Panc1 (cell line): ENCODE measurements around the gene USP49. TPM values are rescaled to one million over a fixed set of nuclear protein-coding genes. Genes with fewer than 3 reads are reported as not detected.

Experiments used
- ATAC-seq: fragments of 200-7000 bp; cut with Tn5 transposase; 2 replicates; pipeline ENCODE4 v1.9.1; 2020; ENCODE audit warnings: mild to moderate bottlenecking, moderate library complexity
- BruUV-seq: library from RNA; stranded (reverse); fragments of 400-500 nt; replicated peaks from 2 replicates; lab custom pipeline; 2021; lab: Mats Ljungman, UMichigan
- CTCF ChIA-PET: fragments of 300-600 bp; sonication (Branson Sonifier 250); formaldehyde crosslinking; loops from one replicate; lab custom pipeline; 2022; ENCODE audit warnings: antibody characterized with exemption; lab: Charles Lee
- POLR2A ChIA-PET: fragments of 300-600 bp; sonication (Branson Sonifier 250); formaldehyde crosslinking; loops from one replicate; lab custom pipeline; 2022; ENCODE audit warnings: antibody characterized with exemption; lab: Charles Lee
- DNase-seq: peaks from one replicate; pipeline ENCODE4 v3.0.0-alpha.2; 2010; ENCODE audit warnings: low read depth, low spot score
- H3K27ac ChIP-seq: 2 replicates; pipeline ENCODE4 v1.5.1; 2011; ENCODE audit warnings: mild to moderate bottlenecking, low read length, inconsistent platforms
- H3K27me3 ChIP-seq: fragments of 200-500 bp; sonication (Bioruptor generic); 2 replicates; pipeline ENCODE4 v1.6.0; 2014; ENCODE audit warnings: low read length, inconsistent platforms; ENCODE audit not compliant: control insufficient read depth, insufficient read depth
- H3K36me3 ChIP-seq: fragments of 200-500 bp; sonication (Bioruptor generic); 2 replicates; pipeline ENCODE4 v1.5.1; 2014; ENCODE audit warnings: inconsistent platforms, mild to moderate bottlenecking, low read length, moderate library complexity; ENCODE audit not compliant: control insufficient read depth, insufficient read depth
- H3K4me1 ChIP-seq: 2 replicates; pipeline ENCODE4 v1.5.1; 2011; ENCODE audit warnings: inconsistent platforms, mild to moderate bottlenecking, low read length, moderate library complexity; ENCODE audit not compliant: control insufficient read depth, insufficient read depth
- H3K4me3 ChIP-seq, 2 experiments: 2 replicates each; pipeline ENCODE4 v1.5.1; 2011 to 2012; ENCODE audit warnings: low read depth in 2 of 2, low read length in 2 of 2, mild to moderate bottlenecking in 2 of 2, inconsistent platforms in 1 of 2, moderate library complexity in 1 of 2
- H3K9me3 ChIP-seq: fragments of 200-500 bp; sonication (Bioruptor generic); 2 replicates; pipeline ENCODE4 v1.5.1; 2014; ENCODE audit warnings: low read depth, mild to moderate bottlenecking, inconsistent platforms, low read length, moderate library complexity; ENCODE audit not compliant: control insufficient read depth, insufficient read depth
- POLR2AphosphoS5 ChIP-seq: IDR thresholded peaks from 2 replicates; pipeline ENCODE4 v1.6.1; 2012; ENCODE audit warnings: mild to moderate bottlenecking, low read depth, low read length, moderate library complexity
- SIN3A ChIP-seq: IDR thresholded peaks from 2 replicates; pipeline ENCODE4 v1.6.1; 2012; ENCODE audit warnings: low read depth, mild to moderate bottlenecking, low read length, moderate library complexity, borderline replicate concordance; ENCODE audit not compliant: insufficient read depth
- TCF7L2 ChIP-seq: IDR thresholded peaks from 2 replicates; pipeline ENCODE4 v1.6.1; 2011; ENCODE audit warnings: mild to moderate bottlenecking, low read depth, low read length, inconsistent platforms
- in situ Hi-C: cut with HindIII; loops from 2 replicates; pipeline ENCODE4 v1.10.0; 2016; ENCODE audit warnings: low sequenced_read_pairs, low pct_unique_long_range_greater_than_20kb
- intact Hi-C: fragments of 100-400 bp; cut with micrococcal nuclease; formaldehyde crosslinking; loops from one replicate; pipeline ENCODE4 v1.10.0; 2022; ENCODE audit not compliant: unreplicated experiment
- total RNA-seq: library from RNA; stranded (reverse); gene quantifications from one replicate; pipeline ENCODE4 v1.2.1, GENCODE V29; 2021; ENCODE audit not compliant: unreplicated experiment
- TF ChIP-seq, protein P1 (sequence below): fragments of 450-650 bp; IDR thresholded peaks from 2 replicates; pipeline ENCODE4 v1.5.1; 2017; ENCODE audit warnings: mild to moderate bottlenecking
- TF ChIP-seq, protein P2 (sequence below), 2 experiments: IDR thresholded peaks; 2 replicates each; pipeline ENCODE4 v1.6.1; 2011 to 2012; ENCODE audit warnings: low read depth in 2 of 2, control low read depth in 1 of 2, low read length in 1 of 2, mild to moderate bottlenecking in 1 of 2, moderate library complexity in 1 of 2; ENCODE audit not compliant: insufficient read depth in 1 of 2

Gene USP49
- total RNA-seq, 1 experiment from 2014 or later = 5.4 TPM

DNA sequence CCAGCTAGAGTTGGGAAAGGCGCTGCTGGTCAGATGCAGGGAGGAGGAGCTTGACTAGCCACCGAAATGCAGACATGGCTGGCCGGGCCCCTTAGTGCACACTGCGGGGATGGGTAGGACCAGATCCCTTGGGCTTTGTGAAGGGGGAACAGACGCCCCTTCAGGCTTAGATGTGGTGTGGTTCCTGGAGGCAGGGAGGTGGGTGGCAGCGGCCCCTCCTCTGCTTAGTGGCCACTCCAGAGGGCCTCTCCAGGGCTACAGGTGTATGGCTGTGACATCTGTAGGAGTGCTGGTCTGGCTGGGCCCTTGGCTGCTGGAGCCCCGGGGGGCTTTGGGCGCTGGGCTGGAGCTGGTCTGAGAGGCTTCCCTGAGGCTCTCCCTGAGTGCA, 40.5 kb upstream of the USP49 start:
- in situ Hi-C loops (no loop called here), intact Hi-C loops (loop anchor here (1.0 kb wide), 2 partner anchors 89 to 109 kb away; no protein-coding TSS in a partner anchor)
- H3K36me3 ChIP-seq = peaks cover 14% of the 10 kb centered on the region
- POLR2A ChIA-PET = no interaction called here
- H3K27ac ChIP-seq = peak overlapping the region; percentile 3; the same call in 1 of the 2 replicates
- no peaks in the 10 kb centered on the region for H3K27me3 ChIP-seq
- no peak overlapping the region for H3K4me3 ChIP-seq
- TF ChIP-seq TCF7L2 = no peak
- TF ChIP-seq, protein P1, sequence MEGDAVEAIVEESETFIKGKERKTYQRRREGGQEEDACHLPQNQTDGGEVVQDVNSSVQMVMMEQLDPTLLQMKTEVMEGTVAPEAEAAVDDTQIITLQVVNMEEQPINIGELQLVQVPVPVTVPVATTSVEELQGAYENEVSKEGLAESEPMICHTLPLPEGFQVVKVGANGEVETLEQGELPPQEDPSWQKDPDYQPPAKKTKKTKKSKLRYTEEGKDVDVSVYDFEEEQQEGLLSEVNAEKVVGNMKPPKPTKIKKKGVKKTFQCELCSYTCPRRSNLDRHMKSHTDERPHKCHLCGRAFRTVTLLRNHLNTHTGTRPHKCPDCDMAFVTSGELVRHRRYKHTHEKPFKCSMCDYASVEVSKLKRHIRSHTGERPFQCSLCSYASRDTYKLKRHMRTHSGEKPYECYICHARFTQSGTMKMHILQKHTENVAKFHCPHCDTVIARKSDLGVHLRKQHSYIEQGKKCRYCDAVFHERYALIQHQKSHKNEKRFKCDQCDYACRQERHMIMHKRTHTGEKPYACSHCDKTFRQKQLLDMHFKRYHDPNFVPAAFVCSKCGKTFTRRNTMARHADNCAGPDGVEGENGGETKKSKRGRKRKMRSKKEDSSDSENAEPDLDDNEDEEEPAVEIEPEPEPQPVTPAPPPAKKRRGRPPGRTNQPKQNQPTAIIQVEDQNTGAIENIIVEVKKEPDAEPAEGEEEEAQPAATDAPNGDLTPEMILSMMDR = no peak
- TF ChIP-seq POLR2AphosphoS5 = no peak
- TF ChIP-seq, protein P2, sequence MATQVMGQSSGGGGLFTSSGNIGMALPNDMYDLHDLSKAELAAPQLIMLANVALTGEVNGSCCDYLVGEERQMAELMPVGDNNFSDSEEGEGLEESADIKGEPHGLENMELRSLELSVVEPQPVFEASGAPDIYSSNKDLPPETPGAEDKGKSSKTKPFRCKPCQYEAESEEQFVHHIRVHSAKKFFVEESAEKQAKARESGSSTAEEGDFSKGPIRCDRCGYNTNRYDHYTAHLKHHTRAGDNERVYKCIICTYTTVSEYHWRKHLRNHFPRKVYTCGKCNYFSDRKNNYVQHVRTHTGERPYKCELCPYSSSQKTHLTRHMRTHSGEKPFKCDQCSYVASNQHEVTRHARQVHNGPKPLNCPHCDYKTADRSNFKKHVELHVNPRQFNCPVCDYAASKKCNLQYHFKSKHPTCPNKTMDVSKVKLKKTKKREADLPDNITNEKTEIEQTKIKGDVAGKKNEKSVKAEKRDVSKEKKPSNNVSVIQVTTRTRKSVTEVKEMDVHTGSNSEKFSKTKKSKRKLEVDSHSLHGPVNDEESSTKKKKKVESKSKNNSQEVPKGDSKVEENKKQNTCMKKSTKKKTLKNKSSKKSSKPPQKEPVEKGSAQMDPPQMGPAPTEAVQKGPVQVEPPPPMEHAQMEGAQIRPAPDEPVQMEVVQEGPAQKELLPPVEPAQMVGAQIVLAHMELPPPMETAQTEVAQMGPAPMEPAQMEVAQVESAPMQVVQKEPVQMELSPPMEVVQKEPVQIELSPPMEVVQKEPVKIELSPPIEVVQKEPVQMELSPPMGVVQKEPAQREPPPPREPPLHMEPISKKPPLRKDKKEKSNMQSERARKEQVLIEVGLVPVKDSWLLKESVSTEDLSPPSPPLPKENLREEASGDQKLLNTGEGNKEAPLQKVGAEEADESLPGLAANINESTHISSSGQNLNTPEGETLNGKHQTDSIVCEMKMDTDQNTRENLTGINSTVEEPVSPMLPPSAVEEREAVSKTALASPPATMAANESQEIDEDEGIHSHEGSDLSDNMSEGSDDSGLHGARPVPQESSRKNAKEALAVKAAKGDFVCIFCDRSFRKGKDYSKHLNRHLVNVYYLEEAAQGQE (IDR thresholded peaks at IDR 0.05; ENCODE audit: insufficient read depth in 1 of 2, low read depth in 2 of 2, low read length in 1 of 2) = no peak
- no peak for TF ChIP-seq SIN3A
- no peaks in the 10 kb centered on the region for H3K9me3 ChIP-seq
- no TSS peak for BruUV-seq
- peaks cover 39% of the 10 kb centered on the region for H3K4me1 ChIP-seq
- CTCF ChIA-PET = interaction anchor here (2.4 kb wide), 1 partner anchor 89 kb away, joined by 7 read pairs; no protein-coding TSS in a partner anchor
- ATAC-seq (peak; percentile 17), DNase-seq (no peak)

DNA sequence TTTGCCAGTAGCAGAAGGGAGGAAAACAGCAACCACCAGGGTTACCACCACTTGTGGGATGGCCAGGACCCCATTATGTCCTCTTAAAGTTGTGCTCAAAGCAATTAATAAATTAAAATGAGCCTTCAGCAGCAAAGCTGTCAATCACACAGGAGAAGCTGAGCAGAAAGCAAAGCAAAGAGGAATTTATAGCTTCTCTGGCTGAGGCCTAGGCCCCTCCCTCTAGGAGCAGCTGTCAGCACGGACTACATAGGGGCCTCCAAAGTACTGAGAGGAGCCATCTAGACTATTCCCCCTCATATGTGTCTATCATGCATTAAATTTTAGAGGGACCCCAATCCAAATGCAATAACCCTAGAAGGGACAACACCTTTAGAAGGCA, 40.0 kb upstream of the USP49 start:
- BruUV-seq = no TSS peak
- H3K36me3 ChIP-seq = peaks cover 14% of the 10 kb centered on the region
- ChIA-PET CTCF (interaction anchor here (2.4 kb wide), 1 partner anchor 88 kb away, joined by 7 read pairs; no protein-coding TSS in a partner anchor), POLR2A (no interaction called here)
- H3K4me3 ChIP-seq = no peak overlapping the region
- H3K27ac ChIP-seq = no peak overlapping the region
- TF ChIP-seq SIN3A (no peak), TCF7L2 (no peak), POLR2AphosphoS5 (no peak)
- TF ChIP-seq, protein P2 (IDR thresholded peaks at IDR 0.05; ENCODE audit: insufficient read depth in 1 of 2, low read depth in 2 of 2, low read length in 1 of 2) = no peak
- TF ChIP-seq, protein P1 = no peak
- ATAC-seq (peak; percentile 33; the same call in 1 of the 2 replicates), DNase-seq (no peak)
- in situ Hi-C loops = no loop called here
- no peaks in the 10 kb centered on the region for H3K27me3 ChIP-seq
- intact Hi-C loops = no loop called here
- peaks cover 37% of the 10 kb centered on the region for H3K4me1 ChIP-seq
- no peaks in the 10 kb centered on the region for H3K9me3 ChIP-seq
